ENCODE results near the gene CENPP.

The CENPP gene

GRCh38 chr9:92325269-92325990, at the start of gene CENPP, which contains the start of gene NOL8:
CENPP (plus strand) TSS chr9:92325953.
NOL8 (minus strand) TSS chr9:92325350; CDS start chr9:92324161, 1,189 bp downstream.
- peak; percentile 79 to 85 for DNase-seq

- no peak for DNase-seq
These were observed 49.3 kb upstream of the CENPP start for GRCh38 chr9:92276331-92277032.

- no peak for DNase-seq
These were observed 47.6 kb upstream of the CENPP start for GRCh38 chr9:92278110-92278509.

GRCh38 chr9:92279302-92279701, 46.5 kb upstream of the CENPP start:
- DNase-seq, result no peak

GRCh38 chr9:92289708-92290390, 35.9 kb upstream of the CENPP start:
- no peak for DNase-seq

- DNase-seq, result no peak
These were observed 34.8 kb upstream of the CENPP start for GRCh38 chr9:92290785-92291429.

- no peak for DNase-seq
These were observed 34.2 kb upstream of the CENPP start for GRCh38 chr9:92291577-92291976.

- DNase-seq, result no peak
These were observed 33.2 kb upstream of the CENPP start for GRCh38 chr9:92292338-92293074.

- no peak for DNase-seq
These were observed 32.7 kb upstream of the CENPP start for GRCh38 chr9:92293075-92293354.

GRCh38 chr9:92293452-92294296, 32.1 kb upstream of the CENPP start, which contains the start of gene IARS1:
IARS1 (minus strand) TSS chr9:92293697; CDS start chr9:92289419, 4,278 bp downstream.
- DNase-seq, result peak; percentile 100

- DNase-seq, result peak in 1 of 2 donors; percentile 16
These were observed 31.5 kb upstream of the CENPP start for GRCh38 chr9:92294297-92294676.

GRCh38 chr9:92295240-92295790, 30.4 kb upstream of the CENPP start:
- no peak for DNase-seq

GRCh38 chr9:92295827-92296258, 29.9 kb upstream of the CENPP start:
- DNase-seq, result no peak

- DNase-seq, result no peak
These were observed 28.1 kb upstream of the CENPP start for GRCh38 chr9:92297611-92298010.

- DNase-seq, result no peak
These were observed 27.7 kb upstream of the CENPP start for GRCh38 chr9:92298036-92298435.

- DNase-seq, result no peak
These were observed 26.6 kb upstream of the CENPP start for GRCh38 chr9:92299116-92299515.

GRCh38 chr9:92300936-92301335, 24.8 kb upstream of the CENPP start:
- no peak for DNase-seq

GRCh38 chr9:92308893-92309292, 16.9 kb upstream of the CENPP start:
- DNase-seq, result no peak

GRCh38 chr9:92310562-92310961, 15.2 kb upstream of the CENPP start:
- DNase-seq, result no peak

GRCh38 chr9:92312887-92313623, 12.7 kb upstream of the CENPP start:
- DNase-seq, result no peak

GRCh38 chr9:92313624-92314012, 12.1 kb upstream of the CENPP start:
- no peak for DNase-seq

All from stimulated activated CD4-positive, alpha-beta T cell treated with anti-CD3 and anti-CD28 coated beads, Interleukin-2, amount 100 ng/mL, for 24 hours (primary cell).